ENCODE results near the gene BUD31. TPM values are rescaled to one million over a fixed set of nuclear protein-coding genes. Genes with fewer than 3 reads are reported as not detected.

BUD31 gene
- total and polyA plus RNA-seq, 2 of the 13 experiments (the other 11 are each of a cell fraction or from before 2014, with no cell fraction given), result 35.1 to 79.1 TPM

DNA sequence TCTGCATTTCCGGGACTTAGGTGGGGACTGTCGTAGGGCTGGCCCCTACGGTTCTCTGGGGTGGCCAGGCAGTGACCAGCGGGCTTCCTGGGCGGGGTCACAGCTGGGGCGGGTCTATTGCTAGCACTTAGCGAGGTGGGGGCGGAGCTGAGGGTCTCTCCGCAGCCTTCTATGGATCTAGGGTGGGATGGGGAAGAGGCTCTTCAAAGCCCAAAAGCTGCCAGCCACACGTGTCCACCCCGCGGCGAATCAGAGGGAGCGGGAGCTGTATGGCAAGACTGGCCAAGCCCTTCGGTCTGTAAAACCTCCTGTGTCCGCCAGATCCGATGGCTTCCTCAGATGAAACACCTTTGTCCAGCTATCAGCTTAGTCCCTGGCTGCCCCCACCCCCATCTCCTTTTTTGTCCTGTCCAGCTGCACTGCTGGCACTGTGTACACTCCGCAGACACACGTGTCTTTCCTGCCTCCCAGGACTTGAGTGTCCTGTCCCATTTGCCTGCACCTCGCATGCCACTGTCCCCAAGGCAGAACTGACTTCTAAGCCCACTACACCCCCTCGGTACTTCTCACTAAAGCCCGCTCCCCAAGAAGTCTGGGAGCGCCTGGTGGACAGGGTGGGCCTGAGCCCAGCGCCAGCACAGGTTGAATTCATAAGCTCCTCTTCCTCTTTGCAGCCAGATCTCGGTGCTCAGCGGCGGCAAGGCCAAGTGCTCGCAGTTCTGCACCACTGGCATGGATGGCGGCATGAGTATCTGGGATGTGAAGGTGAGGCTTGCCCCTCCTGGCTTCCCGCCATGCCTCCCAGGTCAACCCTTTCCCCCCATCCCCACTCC, 15.2 kb upstream of the BUD31 start:
- Histone ChIP-seq H3K9ac (ENCODE audit: insufficient read depth, low read depth, low read length) (no peak overlapping the region), H3K4me2 (ENCODE audit: low read depth, low read length) (no peak overlapping the region)
- no peak for DNase-seq (ENCODE audit: low spot score)
- TF ChIP-seq, protein P1, sequence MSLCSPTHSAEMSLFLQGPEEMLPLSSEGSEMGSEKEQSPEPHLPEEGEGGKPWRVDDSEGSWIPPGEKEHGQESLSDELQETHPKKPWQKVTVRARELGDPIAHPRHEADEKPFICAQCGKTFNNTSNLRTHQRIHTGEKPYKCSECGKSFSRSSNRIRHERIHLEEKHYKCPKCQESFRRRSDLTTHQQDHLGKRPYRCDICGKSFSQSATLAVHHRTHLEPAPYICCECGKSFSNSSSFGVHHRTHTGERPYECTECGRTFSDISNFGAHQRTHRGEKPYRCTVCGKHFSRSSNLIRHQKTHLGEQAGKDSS (CRISPR knock-in tag; IDR thresholded peaks at IDR 0.05; ENCODE audit: borderline replicate concordance, low read depth), result no peak
- no peak for TF ChIP-seq RFX5 (IDR thresholded peaks at IDR 0.05; ENCODE audit: low read depth, low read length)
- no peak for TF ChIP-seq HDAC1 (CRISPR knock-in tag; IDR thresholded peaks at IDR 0.05)
- TF ChIP-seq KLF15 (CRISPR knock-in tag; IDR thresholded peaks at IDR 0.05; ENCODE audit: borderline replicate concordance), result no peak
- TF ChIP-seq, protein P2, sequence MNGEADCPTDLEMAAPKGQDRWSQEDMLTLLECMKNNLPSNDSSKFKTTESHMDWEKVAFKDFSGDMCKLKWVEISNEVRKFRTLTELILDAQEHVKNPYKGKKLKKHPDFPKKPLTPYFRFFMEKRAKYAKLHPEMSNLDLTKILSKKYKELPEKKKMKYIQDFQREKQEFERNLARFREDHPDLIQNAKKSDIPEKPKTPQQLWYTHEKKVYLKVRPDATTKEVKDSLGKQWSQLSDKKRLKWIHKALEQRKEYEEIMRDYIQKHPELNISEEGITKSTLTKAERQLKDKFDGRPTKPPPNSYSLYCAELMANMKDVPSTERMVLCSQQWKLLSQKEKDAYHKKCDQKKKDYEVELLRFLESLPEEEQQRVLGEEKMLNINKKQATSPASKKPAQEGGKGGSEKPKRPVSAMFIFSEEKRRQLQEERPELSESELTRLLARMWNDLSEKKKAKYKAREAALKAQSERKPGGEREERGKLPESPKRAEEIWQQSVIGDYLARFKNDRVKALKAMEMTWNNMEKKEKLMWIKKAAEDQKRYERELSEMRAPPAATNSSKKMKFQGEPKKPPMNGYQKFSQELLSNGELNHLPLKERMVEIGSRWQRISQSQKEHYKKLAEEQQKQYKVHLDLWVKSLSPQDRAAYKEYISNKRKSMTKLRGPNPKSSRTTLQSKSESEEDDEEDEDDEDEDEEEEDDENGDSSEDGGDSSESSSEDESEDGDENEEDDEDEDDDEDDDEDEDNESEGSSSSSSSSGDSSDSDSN (CRISPR knock-in tag; IDR thresholded peaks at IDR 0.05), result no peak
- TF ChIP-seq ZKSCAN8 (CRISPR knock-in tag; IDR thresholded peaks at IDR 0.05; ENCODE audit: borderline replicate concordance), result no peak
- TF ChIP-seq NFIB (CRISPR knock-in tag; IDR thresholded peaks at IDR 0.05; ENCODE audit: borderline replicate concordance), result no peak
- TF ChIP-seq, protein P3, sequence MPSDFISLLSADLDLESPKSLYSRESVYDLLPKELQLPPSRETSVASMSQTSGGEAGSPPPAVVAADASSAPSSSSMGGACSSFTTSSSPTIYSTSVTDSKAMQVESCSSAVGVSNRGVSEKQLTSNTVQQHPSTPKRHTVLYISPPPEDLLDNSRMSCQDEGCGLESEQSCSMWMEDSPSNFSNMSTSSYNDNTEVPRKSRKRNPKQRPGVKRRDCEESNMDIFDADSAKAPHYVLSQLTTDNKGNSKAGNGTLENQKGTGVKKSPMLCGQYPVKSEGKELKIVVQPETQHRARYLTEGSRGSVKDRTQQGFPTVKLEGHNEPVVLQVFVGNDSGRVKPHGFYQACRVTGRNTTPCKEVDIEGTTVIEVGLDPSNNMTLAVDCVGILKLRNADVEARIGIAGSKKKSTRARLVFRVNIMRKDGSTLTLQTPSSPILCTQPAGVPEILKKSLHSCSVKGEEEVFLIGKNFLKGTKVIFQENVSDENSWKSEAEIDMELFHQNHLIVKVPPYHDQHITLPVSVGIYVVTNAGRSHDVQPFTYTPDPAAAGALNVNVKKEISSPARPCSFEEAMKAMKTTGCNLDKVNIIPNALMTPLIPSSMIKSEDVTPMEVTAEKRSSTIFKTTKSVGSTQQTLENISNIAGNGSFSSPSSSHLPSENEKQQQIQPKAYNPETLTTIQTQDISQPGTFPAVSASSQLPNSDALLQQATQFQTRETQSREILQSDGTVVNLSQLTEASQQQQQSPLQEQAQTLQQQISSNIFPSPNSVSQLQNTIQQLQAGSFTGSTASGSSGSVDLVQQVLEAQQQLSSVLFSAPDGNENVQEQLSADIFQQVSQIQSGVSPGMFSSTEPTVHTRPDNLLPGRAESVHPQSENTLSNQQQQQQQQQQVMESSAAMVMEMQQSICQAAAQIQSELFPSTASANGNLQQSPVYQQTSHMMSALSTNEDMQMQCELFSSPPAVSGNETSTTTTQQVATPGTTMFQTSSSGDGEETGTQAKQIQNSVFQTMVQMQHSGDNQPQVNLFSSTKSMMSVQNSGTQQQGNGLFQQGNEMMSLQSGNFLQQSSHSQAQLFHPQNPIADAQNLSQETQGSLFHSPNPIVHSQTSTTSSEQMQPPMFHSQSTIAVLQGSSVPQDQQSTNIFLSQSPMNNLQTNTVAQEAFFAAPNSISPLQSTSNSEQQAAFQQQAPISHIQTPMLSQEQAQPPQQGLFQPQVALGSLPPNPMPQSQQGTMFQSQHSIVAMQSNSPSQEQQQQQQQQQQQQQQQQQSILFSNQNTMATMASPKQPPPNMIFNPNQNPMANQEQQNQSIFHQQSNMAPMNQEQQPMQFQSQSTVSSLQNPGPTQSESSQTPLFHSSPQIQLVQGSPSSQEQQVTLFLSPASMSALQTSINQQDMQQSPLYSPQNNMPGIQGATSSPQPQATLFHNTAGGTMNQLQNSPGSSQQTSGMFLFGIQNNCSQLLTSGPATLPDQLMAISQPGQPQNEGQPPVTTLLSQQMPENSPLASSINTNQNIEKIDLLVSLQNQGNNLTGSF (CRISPR knock-in tag; IDR thresholded peaks at IDR 0.05), result no peak
- TF ChIP-seq SYNCRIP (IDR thresholded peaks at IDR 0.05; ENCODE audit: insufficient read depth, low read depth, low read length), result no peak
- TF ChIP-seq AGO2 (optimal IDR thresholded peaks at IDR 0.05; ENCODE audit: low read depth, low read length), result peak; percentile 34
- TF ChIP-seq, protein P4, sequence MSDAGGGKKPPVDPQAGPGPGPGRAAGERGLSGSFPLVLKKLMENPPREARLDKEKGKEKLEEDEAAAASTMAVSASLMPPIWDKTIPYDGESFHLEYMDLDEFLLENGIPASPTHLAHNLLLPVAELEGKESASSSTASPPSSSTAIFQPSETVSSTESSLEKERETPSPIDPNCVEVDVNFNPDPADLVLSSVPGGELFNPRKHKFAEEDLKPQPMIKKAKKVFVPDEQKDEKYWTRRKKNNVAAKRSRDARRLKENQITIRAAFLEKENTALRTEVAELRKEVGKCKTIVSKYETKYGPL (CRISPR knock-in tag; IDR thresholded peaks at IDR 0.05), result no peak
- TF ChIP-seq RNF2 (conservative IDR thresholded peaks at IDR 0.05; ENCODE audit: low read depth), result no peak

More for the DNA sequence above, 15.2 kb upstream of the BUD31 start:
- H3K27ac ChIP-seq (ENCODE audit: extremely low read length, insufficient read depth, low read length), result no peak overlapping the region
- no TSS peak for BruUV-seq (replicated peaks)
- H3K79me2 ChIP-seq (ENCODE audit: insufficient read depth, low read length), result no peaks in the 10 kb centered on the region
- intact Hi-C loops (cut with micrococcal nuclease; ENCODE audit: unreplicated experiment), result no loop called here
- ATAC-seq, result no peak
- peaks cover 22 to 72% of the 10 kb centered on the region in 2 experiments for H3K36me3 ChIP-seq (replicated peaks in 1 of 2; ENCODE audit: control insufficient read depth in 1 of 2, insufficient read depth in 2 of 2, low read length in 2 of 2)
- ChIA-PET POLR2A (interaction anchor here (0.7 kb wide), 1 partner anchor 8 kb away, joined by 3 read pairs; no protein-coding TSS in a partner anchor), CTCF (ENCODE audit: low intra/inter-chr PET ratio, low total read pairs) (no interaction called here)
- no peaks in the 10 kb centered on the region for H3K9me3 ChIP-seq (ENCODE audit: low read length)
- no peaks in the 10 kb centered on the region for H3K27me3 ChIP-seq (ENCODE audit: control insufficient read depth in 1 of 2, insufficient read depth in 2 of 2, low read length in 2 of 2)
- H2AFZ ChIP-seq (ENCODE audit: low read length), result no peak overlapping the region
- H4K20me1 ChIP-seq (ENCODE audit: insufficient read depth, low read length), result no peaks in the 10 kb centered on the region
- H3K4me3 ChIP-seq (replicated peaks in 1 of 3; ENCODE audit: insufficient read depth in 1 of 3, low read depth in 2 of 3, low read length in 3 of 3), result no peak overlapping the region
- in situ Hi-C loops (cut with HindIII; ENCODE audit: extremely low pct_ligation_motif_present, low pct_unique_long_range_greater_than_20kb), result no loop called here
- WGBS (ENCODE audit: low lambda C conversion rate), result 99% methylated on average over 27 of the region's 30 CpGs
- FAIRE-seq, result no peak
- no peaks in the 10 kb centered on the region for H3K4me1 ChIP-seq (ENCODE audit: insufficient read depth, low read length)

Data from HepG2 (cell line).